Peyer's patch (tissue), 4 donors: ENCODE measurements around the gene ERC2.

Source experiments
- CTCF ChIP-seq, 6 experiments: fragments of 450-650 bp in 4 of 6; fragments of 200-600 bp in 2 of 6; sonication (generic) in 1 of 6; IDR thresholded peaks; one replicate each; pipeline ENCODE4 v1.5.1; 2017 to 2019; ENCODE audit warnings: antibody characterized with exemption in 6 of 6, mild to moderate bottlenecking in 3 of 6, moderate library complexity in 1 of 6
- POLR2A ChIP-seq, 2 donors: fragments of 450-650 bp; IDR thresholded peaks; one replicate each; pipeline ENCODE4 v1.5.1; 2017; ENCODE audit warnings: antibody characterized with exemption in 2 of 2, mild to moderate bottlenecking in 2 of 2, moderate library complexity in 2 of 2

GRCh38 chr3:56291244-56291680 lies 177.0 kb downstream of the ERC2 start:
- no peak for TF ChIP-seq CTCF (IDR thresholded peaks at IDR 0.05)
- TF ChIP-seq POLR2A (IDR thresholded peaks at IDR 0.05), result no peak
